Lower leg skin (tissue), 4 donors: ENCODE data around the gene ATXN8OS. TPM values are rescaled to one million over a fixed set of nuclear protein-coding genes. Genes with fewer than 3 reads are reported as not detected.
"Not testable (repeated sequence)": the region's sequence is repeated elsewhere in the genome, so short reads cannot be mapped to it uniquely, and the experiment has no call there.

ENCODE experiments used
- DNase-seq, 2 donors: peaks; one replicate each; pipeline ENCODE4 v3.0.0-alpha.2; 2019; ENCODE audit warnings: low spot score in 2 of 2
- H3K4me3 ChIP-seq: fragments of 200-600 bp; sonication (generic); 2 replicates; pipeline ENCODE4 v1.5.1; 2017; ENCODE audit warnings: mild to moderate bottlenecking, low read depth; ENCODE audit not compliant: poor library complexity, severe bottlenecking
- POLR2A ChIP-seq, 2 donors: fragments of 450-650 bp; IDR thresholded peaks; one replicate each; pipeline ENCODE4 v1.6.1; 2016 to 2017; ENCODE audit warnings: antibody characterized with exemption in 2 of 2, mild to moderate bottlenecking in 1 of 2, moderate library complexity in 1 of 2
- WGBS, 2 donors: methylation state at CpG; one replicate each; pipeline ENCODE4 v1.1.5; 2018; 5-methylcytosine and 5-hydroxymethylcytosine counted together
- intact Hi-C: fragments of 100-400 bp; cut with DNase I; formaldehyde crosslinking; loops from one replicate; pipeline ENCODE4 v1.15.0; 2023; ENCODE audit warnings: low total_unique reads
- total RNA-seq, 4 donors: library from RNA; depleted of rRNA; stranded (reverse); fragments of >200 nt; gene quantifications; one replicate each; pipeline ENCODE4 v1.1.0, GENCODE V29; 2016
- TF ChIP-seq, protein P1 (sequence below), 3 donors: fragments of 450-650 bp; IDR thresholded peaks; one replicate each; pipeline ENCODE4 v1.5.1; 2016; ENCODE audit warnings: antibody characterized with exemption in 3 of 3, mild to moderate bottlenecking in 3 of 3, moderate library complexity in 2 of 3

Gene ATXN8OS
- total RNA-seq, 4 donors from 2014 or later, result not detected

DNA sequence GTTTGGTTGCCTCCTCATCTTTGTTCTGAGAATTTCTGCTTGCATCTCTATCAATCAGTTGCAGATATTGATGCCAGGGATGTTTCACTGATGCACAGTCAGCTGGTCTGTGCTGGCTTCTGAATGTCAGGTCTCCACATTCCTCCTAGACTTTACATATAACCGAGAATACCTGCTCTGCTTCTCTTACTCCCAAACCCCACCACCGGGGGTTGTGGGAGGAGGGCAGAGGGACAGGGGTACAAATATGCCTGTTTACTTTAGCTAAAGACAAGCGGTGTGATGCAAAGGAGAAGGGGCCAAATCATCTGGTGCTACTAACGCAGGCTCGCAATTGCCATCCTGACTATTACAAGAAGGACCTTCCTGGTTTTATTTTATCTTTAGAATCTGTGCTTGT, 18.1 kb downstream of the ATXN8OS start:
- 57 to 68% methylated on average over 5 of the region's 5 CpGs for WGBS, 2 donors
- no peak for TF ChIP-seq POLR2A (IDR thresholded peaks at IDR 0.05)
- TF ChIP-seq, protein P1, sequence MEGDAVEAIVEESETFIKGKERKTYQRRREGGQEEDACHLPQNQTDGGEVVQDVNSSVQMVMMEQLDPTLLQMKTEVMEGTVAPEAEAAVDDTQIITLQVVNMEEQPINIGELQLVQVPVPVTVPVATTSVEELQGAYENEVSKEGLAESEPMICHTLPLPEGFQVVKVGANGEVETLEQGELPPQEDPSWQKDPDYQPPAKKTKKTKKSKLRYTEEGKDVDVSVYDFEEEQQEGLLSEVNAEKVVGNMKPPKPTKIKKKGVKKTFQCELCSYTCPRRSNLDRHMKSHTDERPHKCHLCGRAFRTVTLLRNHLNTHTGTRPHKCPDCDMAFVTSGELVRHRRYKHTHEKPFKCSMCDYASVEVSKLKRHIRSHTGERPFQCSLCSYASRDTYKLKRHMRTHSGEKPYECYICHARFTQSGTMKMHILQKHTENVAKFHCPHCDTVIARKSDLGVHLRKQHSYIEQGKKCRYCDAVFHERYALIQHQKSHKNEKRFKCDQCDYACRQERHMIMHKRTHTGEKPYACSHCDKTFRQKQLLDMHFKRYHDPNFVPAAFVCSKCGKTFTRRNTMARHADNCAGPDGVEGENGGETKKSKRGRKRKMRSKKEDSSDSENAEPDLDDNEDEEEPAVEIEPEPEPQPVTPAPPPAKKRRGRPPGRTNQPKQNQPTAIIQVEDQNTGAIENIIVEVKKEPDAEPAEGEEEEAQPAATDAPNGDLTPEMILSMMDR (IDR thresholded peaks at IDR 0.05), result no peak
- DNase-seq, result no peak
- H3K4me3 ChIP-seq, result no peak overlapping the region
- intact Hi-C loops, result no loop called here

DNA sequence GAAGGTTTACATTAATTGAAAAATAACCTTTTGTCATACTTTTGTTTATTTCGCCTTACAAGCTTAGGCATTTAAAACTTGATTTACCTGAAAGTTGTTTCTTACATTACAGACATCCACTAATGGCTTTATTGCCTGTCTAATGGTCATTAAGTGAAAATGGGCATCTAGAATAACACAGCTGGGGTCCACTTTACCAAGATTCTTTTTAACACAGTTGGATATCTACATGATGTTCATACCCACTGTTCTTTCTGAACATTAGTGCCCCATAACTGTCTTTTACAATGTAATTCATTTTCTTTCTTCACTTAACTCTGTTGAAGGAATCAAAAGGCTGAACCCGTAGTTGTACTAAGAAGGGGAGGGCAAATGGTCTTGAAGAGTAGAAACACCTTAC, 20.5 kb downstream of the ATXN8OS start:
- WGBS, 2 donors, result 65 to 71% methylated on average over 2 of the region's 2 CpGs
- intact Hi-C loops, result no loop called here
- TF ChIP-seq POLR2A (IDR thresholded peaks at IDR 0.05), result no peak
- TF ChIP-seq, protein P1 (IDR thresholded peaks at IDR 0.05), result no peak
- DNase-seq, result no peak
- H3K4me3 ChIP-seq, result no peak overlapping the region

DNA sequence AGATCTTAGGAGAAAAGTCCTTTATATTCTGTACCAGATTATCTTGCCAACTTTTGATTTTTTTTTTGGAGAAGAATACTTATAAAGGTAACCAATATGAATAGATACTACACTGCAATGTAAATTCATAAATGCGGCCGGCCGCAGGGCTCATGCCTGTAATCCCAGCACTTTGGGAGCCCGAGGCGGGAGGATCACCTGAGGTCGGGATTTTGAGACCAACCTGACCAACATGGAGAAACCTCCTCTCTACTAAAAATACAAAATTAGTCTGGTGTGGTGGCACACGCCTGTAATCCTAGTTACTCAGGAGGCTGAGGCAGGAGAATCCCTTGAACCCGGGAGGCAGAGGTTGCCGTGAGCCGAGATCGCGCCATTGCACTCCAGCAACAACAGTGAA, 35.0 kb downstream of the ATXN8OS start:
- intact Hi-C loops, H3K4me3 ChIP-seq, DNase-seq: not testable (repeated sequence)
- 92 to 97% methylated on average over 12 of the region's 12 CpGs for WGBS, 2 donors

DNA sequence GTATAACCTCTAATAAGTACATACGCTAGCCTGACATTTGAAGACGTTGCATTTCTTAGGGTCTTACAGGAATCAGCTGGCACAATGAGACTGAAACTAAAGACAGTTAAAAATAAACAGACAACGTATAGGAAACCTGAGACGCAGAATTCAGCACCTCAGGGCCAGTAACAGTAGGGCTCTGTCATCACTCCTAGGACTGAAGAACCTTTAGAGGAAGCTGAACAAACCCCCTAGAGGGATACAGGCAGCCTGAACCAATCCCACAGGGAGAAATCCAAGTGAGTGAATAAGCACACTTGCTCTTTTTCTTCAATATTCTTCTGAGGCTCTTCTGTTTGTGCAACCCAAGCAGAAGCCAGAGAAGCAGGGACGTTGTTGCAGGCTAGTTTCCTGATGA, 54.5 kb downstream of the ATXN8OS start:
- intact Hi-C loops, result no loop called here
- no peak for DNase-seq
- no peak overlapping the region for H3K4me3 ChIP-seq
- no peak for TF ChIP-seq POLR2A (IDR thresholded peaks at IDR 0.05)
- TF ChIP-seq, protein P1 (IDR thresholded peaks at IDR 0.05), result no peak
- 39 to 42% methylated on average over 5 of the region's 5 CpGs for WGBS, 2 donors

DNA sequence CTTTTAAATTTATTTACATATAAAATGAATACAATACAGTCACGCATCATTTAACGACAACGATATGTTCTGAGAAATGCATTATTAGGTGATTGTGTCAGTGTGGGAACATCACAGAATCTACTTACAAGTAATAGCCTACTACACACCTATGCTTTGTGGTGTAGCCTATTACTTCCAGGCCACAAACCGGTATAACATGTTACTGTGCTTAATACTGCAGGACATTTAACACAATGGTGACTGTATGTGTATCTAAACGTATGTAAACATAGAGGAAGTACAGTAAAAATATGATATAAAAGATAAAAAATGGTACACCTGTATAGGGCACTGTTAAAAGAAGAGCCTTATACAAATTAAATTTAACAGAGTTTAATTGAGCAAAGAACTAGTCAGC, 63.1 kb downstream of the ATXN8OS start:
- TF ChIP-seq, protein P1 (IDR thresholded peaks at IDR 0.05), result no peak
- no peak for TF ChIP-seq POLR2A (IDR thresholded peaks at IDR 0.05)
- intact Hi-C loops, result no loop called here
- DNase-seq, result no peak
- WGBS, 2 donors, result 67 to 86% methylated on average over 5 of the region's 5 CpGs
- H3K4me3 ChIP-seq, result no peak overlapping the region

DNA sequence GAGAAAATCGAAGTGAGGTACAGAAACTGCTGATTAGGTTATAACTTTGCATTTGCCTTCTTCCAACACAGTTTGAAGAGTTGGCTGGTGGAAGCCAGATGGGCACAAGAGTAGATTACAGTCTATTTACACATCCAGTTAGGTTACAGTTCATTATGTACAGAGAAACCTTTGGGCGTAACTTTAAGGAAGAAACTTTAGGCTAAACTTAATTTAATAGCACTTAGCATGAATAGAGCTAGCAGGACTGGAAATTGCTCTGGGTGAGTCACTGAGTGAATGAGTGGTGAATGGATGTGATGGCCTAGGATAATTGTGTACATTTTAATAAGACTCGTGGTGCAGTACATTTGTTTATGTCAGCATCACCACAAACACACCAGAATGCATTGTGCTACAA, 63.5 kb downstream of the ATXN8OS start:
- intact Hi-C loops, result no loop called here
- TF ChIP-seq, protein P1 (IDR thresholded peaks at IDR 0.05), result no peak
- TF ChIP-seq POLR2A (IDR thresholded peaks at IDR 0.05), result no peak
- WGBS, 2 donors, result 63 to 71% methylated on average over 3 of the region's 3 CpGs

More for the DNA sequence above, 63.5 kb downstream of the ATXN8OS start:
- H3K4me3 ChIP-seq, result no peak overlapping the region
- no peak for DNase-seq
